Subcutaneous abdominal adipose tissue (tissue), 5 donors: ENCODE measurements around the gene PPP1R3E.

ENCODE experiments used
- H3K27ac ChIP-seq: one replicate; pipeline ENCODE4 v1.7.0; 2013; ENCODE audit warnings: low read depth, mild to moderate bottlenecking, inconsistent platforms, low read length, moderate library complexity
- H3K27me3 ChIP-seq, 5 donors: one replicate each; pipeline ENCODE4 v1.7.0; 2013; ENCODE audit warnings: low read length in 5 of 5, inconsistent platforms in 1 of 5; ENCODE audit not compliant: control insufficient read depth in 5 of 5, insufficient read depth in 4 of 5
- H3K36me3 ChIP-seq, 5 donors: one replicate each; pipeline ENCODE4 v1.7.0; 2013; ENCODE audit warnings: low read length in 5 of 5; ENCODE audit not compliant: control insufficient read depth in 5 of 5, insufficient read depth in 5 of 5
- H3K4me1 ChIP-seq, 5 donors: one replicate each; pipeline ENCODE4 v1.7.0; 2013; ENCODE audit warnings: low read length in 5 of 5, mild to moderate bottlenecking in 3 of 5, moderate library complexity in 1 of 5; ENCODE audit not compliant: control insufficient read depth in 5 of 5, insufficient read depth in 5 of 5
- H3K4me3 ChIP-seq, 5 donors: one replicate each; pipeline ENCODE4 v1.7.0; 2013; ENCODE audit warnings: low read length in 5 of 5, low read depth in 1 of 5
- H3K9ac ChIP-seq, 5 donors: one replicate each; pipeline ENCODE4 v1.7.0; 2013; ENCODE audit warnings: low read length in 5 of 5, mild to moderate bottlenecking in 4 of 5, moderate library complexity in 3 of 5
- H3K9me3 ChIP-seq, 5 donors: one replicate each; pipeline ENCODE4 v1.7.0; 2013; ENCODE audit warnings: low read length in 5 of 5; ENCODE audit not compliant: control insufficient read depth in 5 of 5
- donor health status: healthy.
- donor health status: healthy.
- donor health status: healthy.
- donor health status: healthy.
- donor health status: healthy.

The PPP1R3E gene

DNA sequence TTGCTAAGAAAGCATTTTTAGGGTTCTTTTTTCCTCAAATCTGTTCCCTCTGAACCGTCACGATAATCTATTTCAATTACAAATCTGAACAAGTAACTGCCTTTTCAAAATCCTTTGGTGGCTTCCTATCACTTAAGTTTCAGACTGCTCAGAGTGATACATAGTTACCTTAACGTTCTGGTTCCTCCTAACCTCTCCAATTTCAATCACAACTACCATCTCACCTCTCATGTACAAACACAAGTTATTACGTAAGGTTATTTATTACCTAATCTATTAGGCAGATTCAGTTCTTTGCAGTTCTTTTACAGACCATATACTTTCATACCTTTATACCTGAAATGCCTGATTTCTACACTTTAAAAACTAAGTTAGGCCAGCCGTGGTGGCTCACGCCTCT, 52.8 kb downstream of the PPP1R3E start:
- Histone ChIP-seq H3K36me3 (no peaks in the 10 kb centered on the region), H3K27me3 (no peaks in the 10 kb centered on the region), H3K9ac (no peak overlapping the region), H3K9me3 (no peaks in the 10 kb centered on the region), H3K4me1 (no peaks in the 10 kb centered on the region), H3K27ac (no peak overlapping the region), H3K4me3 (no peak overlapping the region)

DNA sequence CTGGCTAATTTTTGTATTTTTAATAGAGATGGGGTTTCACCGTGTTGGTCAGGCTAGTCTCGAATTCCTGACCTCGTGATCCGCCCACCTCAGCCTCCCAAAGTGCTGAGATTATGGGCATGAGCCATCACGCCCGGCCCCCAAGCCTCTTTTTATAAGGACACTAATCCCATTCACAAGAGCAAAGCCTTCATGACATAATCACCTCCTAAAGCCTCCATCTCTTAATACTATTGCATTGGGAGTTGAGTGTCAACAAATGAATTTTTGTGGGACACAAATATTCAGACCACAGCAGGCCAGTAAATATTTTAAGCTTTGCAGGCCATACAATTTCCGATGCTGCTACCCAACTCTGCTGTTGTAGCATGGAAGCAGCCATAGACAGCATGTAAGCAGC, 54.1 kb downstream of the PPP1R3E start:
- Histone ChIP-seq H3K9ac (no peak overlapping the region), H3K4me1 (no peaks in the 10 kb centered on the region), H3K27me3 (no peaks in the 10 kb centered on the region), H3K9me3 (no peaks in the 10 kb centered on the region), H3K27ac (no peak overlapping the region), H3K36me3 (no peaks in the 10 kb centered on the region), H3K4me3 (no peak overlapping the region)
